PC-3 (cell line): ENCODE results near the gene BCAR3.

ENCODE experiments used
- CTCF ChIP-seq: fragments of 300-600 bp; sonication (generic); conservative IDR thresholded peaks from 2 replicates; pipeline ENCODE4 v1.5.1; 2017; ENCODE audit warnings: antibody characterized with exemption, low read depth, mild to moderate bottlenecking, low read length
- EZH2phosphoT487 ChIP-seq: fragments of 300-600 bp; sonication (generic); IDR thresholded peaks from 2 replicates; pipeline ENCODE4 v1.6.1; 2018; ENCODE audit warnings: mild to moderate bottlenecking, antibody characterized with exemption, low read length, borderline replicate concordance

- no peak for TF ChIP-seq CTCF
- TF ChIP-seq EZH2phosphoT487: no peak
These were observed 26.3 kb upstream of the BCAR3 start for GRCh38 chr1:93707956-93708355.
